Liver (tissue), 9 donors: ENCODE data around the gene DNAH10. TPM values are rescaled to one million over a fixed set of nuclear protein-coding genes. Genes with fewer than 3 reads are reported as not detected.
"Not testable (repeated sequence)": the region's sequence is repeated elsewhere in the genome, so short reads cannot be mapped to it uniquely, and the experiment has no call there.

Experiments used
- DNase-seq: peaks from one replicate; pipeline ENCODE4 v3.0.0-alpha.2; 2017; ENCODE audit warnings: low spot score
- H3K27ac ChIP-seq, 2 donors: one replicate each; pipeline ENCODE4 v1.7.0; 2013; ENCODE audit warnings: inconsistent platforms in 2 of 2, low read length in 2 of 2, control low read depth in 1 of 2, low read depth in 1 of 2, mild to moderate bottlenecking in 1 of 2
- H3K27me3 ChIP-seq, 4 donors: one replicate each; pipeline versions ENCODE4 v1.6.1 to v1.7.0; 2013; ENCODE audit warnings: low read length in 3 of 4, inconsistent platforms in 1 of 4, mild to moderate bottlenecking in 1 of 4, moderate library complexity in 1 of 4; ENCODE audit not compliant: control insufficient read depth in 4 of 4, insufficient read depth in 4 of 4
- H3K36me3 ChIP-seq, 4 donors: one replicate each; pipeline versions ENCODE4 v1.6.1 to v1.7.0; 2013; ENCODE audit warnings: low read length in 3 of 4, mild to moderate bottlenecking in 3 of 4, low read depth in 1 of 4, moderate library complexity in 1 of 4; ENCODE audit not compliant: control insufficient read depth in 4 of 4, insufficient read depth in 3 of 4
- H3K4me1 ChIP-seq, 4 donors: one replicate each; pipeline versions ENCODE4 v1.6.1 to v1.7.0; 2013; ENCODE audit warnings: low read length in 3 of 4, mild to moderate bottlenecking in 3 of 4, moderate library complexity in 1 of 4; ENCODE audit not compliant: control insufficient read depth in 4 of 4, insufficient read depth in 4 of 4
- H3K4me3 ChIP-seq, 3 donors: one replicate each; pipeline versions ENCODE4 v1.6.1 to v1.7.0; 2013; ENCODE audit warnings: low read length in 3 of 3, control low read depth in 1 of 3, low read depth in 1 of 3, mild to moderate bottlenecking in 1 of 3
- H3K9ac ChIP-seq, 2 donors: one replicate each; pipeline ENCODE4 v1.7.0; 2013; ENCODE audit warnings: low read length in 2 of 2, mild to moderate bottlenecking in 2 of 2, moderate library complexity in 2 of 2, control low read depth in 1 of 2, low read depth in 1 of 2
- H3K9me3 ChIP-seq, 4 donors: one replicate each; pipeline versions ENCODE4 v1.6.1 to v1.7.0; 2013; ENCODE audit warnings: low read length in 3 of 4; ENCODE audit not compliant: control insufficient read depth in 4 of 4
- EGR1 ChIP-seq, 2 donors: IDR thresholded peaks; 2 replicates each; pipeline ENCODE4 v1.6.1; 2016 to 2018; ENCODE audit warnings: antibody characterized with exemption in 2 of 2, low read depth in 2 of 2
- FOXA1 ChIP-seq: IDR thresholded peaks from 2 replicates; pipeline ENCODE4 v1.6.1; 2016; ENCODE audit warnings: antibody characterized with exemption
- FOXA2 ChIP-seq: IDR thresholded peaks from 2 replicates; pipeline ENCODE4 v1.6.1; 2016; ENCODE audit warnings: antibody characterized with exemption
- GABPA ChIP-seq, 2 donors: IDR thresholded peaks in 1 of 2; conservative IDR thresholded peaks in 1 of 2; 2 replicates each; pipeline ENCODE4 v1.6.1; 2016; ENCODE audit warnings: antibody characterized with exemption in 2 of 2, mild to moderate bottlenecking in 1 of 2, moderate library complexity in 1 of 2
- HNF4A ChIP-seq, 2 donors: conservative IDR thresholded peaks; 2 replicates each; pipeline ENCODE4 v1.6.1; 2016; ENCODE audit warnings: antibody characterized with exemption in 2 of 2, mild to moderate bottlenecking in 2 of 2
- JUND ChIP-seq, 2 donors: IDR thresholded peaks; 2 replicates each; pipeline ENCODE4 v1.6.1; 2016; ENCODE audit warnings: antibody characterized with exemption in 2 of 2
- MAX ChIP-seq: IDR thresholded peaks from 2 replicates; pipeline ENCODE4 v1.6.1; 2016; ENCODE audit warnings: antibody characterized with exemption
- NR2F2 ChIP-seq: IDR thresholded peaks from 2 replicates; pipeline ENCODE4 v1.6.1; 2016; ENCODE audit warnings: antibody characterized with exemption
- RAD21 ChIP-seq, 2 donors: IDR thresholded peaks; 2 replicates each; pipeline ENCODE4 v1.6.1; 2016; ENCODE audit warnings: antibody characterized with exemption in 2 of 2, mild to moderate bottlenecking in 2 of 2
- RXRA ChIP-seq, 2 donors: IDR thresholded peaks; 2 replicates each; pipeline ENCODE4 v1.6.1; 2017 to 2018; ENCODE audit warnings: antibody characterized with exemption in 2 of 2, mild to moderate bottlenecking in 1 of 2
- SP1 ChIP-seq: IDR thresholded peaks from 2 replicates; pipeline ENCODE4 v1.6.1; 2018; ENCODE audit warnings: antibody characterized with exemption, mild to moderate bottlenecking
- YY1 ChIP-seq: IDR thresholded peaks from 2 replicates; pipeline ENCODE4 v1.6.1; 2016; ENCODE audit warnings: antibody characterized with exemption, mild to moderate bottlenecking
- ZBTB33 ChIP-seq: IDR thresholded peaks from 2 replicates; pipeline ENCODE4 v1.6.1; 2016; ENCODE audit warnings: antibody characterized with exemption
- WGBS: extraction: QIAGEN DNeasy Blood & Tissue Kit; methylation state at CpG from one replicate; pipeline ENCODE4 v1.1.7; 2013; 5-methylcytosine and 5-hydroxymethylcytosine counted together
- polyA plus RNA-seq, 2 donors: library from polyadenylated mRNA; stranded (reverse) in 1 of 2; unstranded in 1 of 2; fragments of 200-250 nt in 1 of 2; fragments of >200 nt in 1 of 2; fragmentation: Nextera tagmentation in 1 of 2; extraction: Ambion mirVana in 1 of 2; gene quantifications; one replicate each; pipeline versions ENCODE4 v1.2.1 to v1.2.3, GENCODE V29; 2013 to 2015
- total RNA-seq, 2 donors: library from RNA; depleted of rRNA; stranded (reverse); fragments of >200 nt; gene quantifications; one replicate each; pipeline ENCODE4 v1.2.3, GENCODE V29; 2014
- donor health status: healthy.
- donor health status: healthy.
- donor health status: healthy.
- donor health status: healthy.
- donor health status: healthy.

The DNAH10 gene
- total and polyA plus RNA-seq, 4 donors = 0.05 to 0.47 (median 0.07) TPM

DNA sequence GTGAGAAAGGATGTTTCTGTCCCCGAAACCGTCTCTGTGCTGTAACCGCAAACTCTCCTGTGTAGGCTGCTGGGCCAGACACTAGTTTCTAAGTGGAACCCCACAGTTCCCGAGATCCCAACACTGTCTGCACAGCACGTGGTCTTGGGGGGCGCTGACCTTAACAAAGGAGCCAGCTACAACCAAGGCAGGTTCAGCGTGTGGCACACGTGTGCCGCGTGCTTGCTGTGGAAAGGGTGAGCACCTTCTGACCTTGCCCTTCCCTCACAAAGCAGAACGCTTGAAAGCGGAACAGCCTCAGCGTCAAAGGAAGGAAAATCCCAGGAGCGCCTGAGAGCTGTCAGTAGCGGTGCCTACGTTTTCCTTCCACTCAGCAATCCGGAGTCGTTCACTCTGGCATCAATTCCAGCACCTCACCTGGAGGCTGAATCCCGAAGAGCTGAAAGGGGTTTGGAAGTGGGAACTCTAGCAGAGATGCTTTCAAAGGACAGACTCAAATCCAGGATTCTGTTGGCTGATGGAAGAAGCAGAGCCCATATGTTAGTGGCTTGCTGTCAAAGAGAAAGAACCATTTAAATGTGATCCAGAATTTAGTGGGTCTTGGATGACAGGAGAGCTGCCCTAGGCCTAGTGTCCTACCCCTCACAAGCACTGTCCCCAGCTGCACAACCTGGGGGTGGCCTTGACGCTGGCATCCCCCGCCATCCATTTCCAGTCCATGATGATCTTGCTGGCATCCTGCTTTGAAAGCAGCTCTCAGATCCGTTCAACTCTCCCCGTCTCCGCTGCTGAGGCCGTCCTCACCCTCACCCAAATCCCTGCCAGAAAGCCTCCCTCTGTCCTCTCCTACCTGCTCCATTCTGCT is 183.4 kb downstream of the DNAH10 start:
- Histone ChIP-seq H3K36me3 (peaks cover 3 to 9% (median 8%) of the 10 kb centered on the region in 4 donors), H3K9me3 (peaks cover 0 to 3% (median 0%) of the 10 kb centered on the region in 4 donors), H3K27me3 (no peaks in the 10 kb centered on the region), H3K4me1 (peaks cover 5 to 21% (median 17%) of the 10 kb centered on the region in 4 donors), H3K9ac (no peak overlapping the region), H3K4me3 (no peak overlapping the region), H3K27ac (no peak overlapping the region)
- 93% methylated on average over 25 of the region's 25 CpGs for WGBS
- DNase-seq = peak; percentile 22
- no peak for TF ChIP-seq NR2F2
- TF ChIP-seq RXRA (IDR thresholded peaks at IDR 0.05) = no peak
- no peak for TF ChIP-seq SP1
- no peak for TF ChIP-seq EGR1 (IDR thresholded peaks at IDR 0.05; ENCODE audit: low read depth in 2 of 2)
- no peak for TF ChIP-seq RAD21 (IDR thresholded peaks at IDR 0.05)
- TF ChIP-seq MAX = no peak
- no peak for TF ChIP-seq ZBTB33
- no peak for TF ChIP-seq JUND (IDR thresholded peaks at IDR 0.05)
- TF ChIP-seq GABPA (IDR thresholded peaks at IDR 0.05 in 1 of 2, conservative IDR thresholded peaks at IDR 0.05 in 1 of 2) = no peak
- TF ChIP-seq FOXA1 = no peak
- no peak for TF ChIP-seq FOXA2
- TF ChIP-seq YY1 = no peak
- TF ChIP-seq HNF4A (conservative IDR thresholded peaks at IDR 0.05) = no peak

- TF ChIP-seq YY1 = no peak
- TF ChIP-seq GABPA (IDR thresholded peaks at IDR 0.05 in 1 of 2, conservative IDR thresholded peaks at IDR 0.05 in 1 of 2) = no peak
- Histone ChIP-seq H3K36me3 (peaks cover 3 to 9% (median 8%) of the 10 kb centered on the region in 4 donors), H3K27ac (no peak overlapping the region)
Measured at GRCh38 chr12:123946152-123946515, 184.0 kb downstream of the DNAH10 start.

DNA sequence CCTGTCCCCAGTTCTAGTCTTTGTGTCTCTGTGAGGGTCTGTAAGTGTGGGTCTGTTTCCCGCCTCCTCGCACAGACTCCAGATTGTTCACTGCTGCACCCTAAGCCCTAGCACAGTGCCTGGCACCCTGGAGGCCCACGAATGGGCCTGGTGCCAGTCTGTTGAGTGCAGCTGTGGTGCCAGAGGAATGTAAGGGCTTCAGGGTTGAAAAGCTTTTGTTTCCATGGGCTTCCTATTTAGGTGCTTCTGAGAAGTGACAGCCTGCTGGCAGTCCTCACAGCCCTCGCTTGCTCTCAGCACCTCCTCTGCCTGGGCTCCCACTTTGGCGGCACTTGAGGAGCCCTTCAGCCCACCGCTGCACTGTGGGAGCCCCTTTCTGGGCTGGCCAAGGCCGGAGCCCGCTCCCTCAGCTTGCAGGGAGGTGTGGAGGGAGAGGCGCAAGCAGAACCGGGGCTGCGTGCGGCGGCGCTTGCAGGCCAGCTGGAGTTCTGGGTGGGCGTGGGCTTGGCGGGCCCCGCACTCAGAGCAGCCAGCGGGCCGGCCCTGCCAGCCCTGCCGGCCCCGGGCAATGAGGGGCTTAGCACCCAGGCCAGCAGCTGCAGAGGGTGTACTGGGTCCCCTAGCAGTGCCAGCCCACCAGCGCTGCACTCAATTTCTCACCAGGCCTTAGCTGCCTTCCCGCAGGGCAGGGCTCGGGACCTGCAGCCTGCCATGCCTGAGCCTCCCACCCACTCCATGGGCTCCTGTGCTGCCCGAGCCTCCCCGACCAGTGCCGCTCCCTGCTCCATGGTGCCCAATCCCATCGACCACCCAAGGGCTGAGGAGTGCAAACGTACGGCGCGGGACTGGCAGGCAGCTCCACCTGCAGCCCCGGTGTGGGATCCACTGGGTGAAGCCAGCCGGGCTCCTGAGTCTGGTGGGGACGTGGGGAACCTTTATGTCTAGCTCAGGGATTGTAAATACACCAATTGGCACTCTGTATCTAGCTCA is 184.7 kb downstream of the DNAH10 start:
- not testable (repeated sequence) for H3K9me3 ChIP-seq, H3K36me3 ChIP-seq, H3K27me3 ChIP-seq, H3K27ac ChIP-seq, H3K9ac ChIP-seq, H3K4me3 ChIP-seq
- peaks cover 7 to 21% (median 17%) of the 10 kb centered on the region in 4 donors for H3K4me1 ChIP-seq
- peak; percentile 20 for DNase-seq
- 96% methylated on average over 34 of the region's 35 CpGs for WGBS

More at GRCh38 chr12:123946152-123946515, 184.0 kb downstream of the DNAH10 start:
- WGBS = 84% methylated on average over 8 of the region's 8 CpGs
- Histone ChIP-seq H3K27me3 (no peaks in the 10 kb centered on the region), H3K4me1 (peaks cover 7 to 21% (median 17%) of the 10 kb centered on the region in 4 donors), H3K9me3 (peaks cover 0 to 3% (median 0%) of the 10 kb centered on the region in 4 donors), H3K9ac (no peak overlapping the region), H3K4me3 (no peak overlapping the region)
- peak; percentile 24 for DNase-seq

- not testable (repeated sequence) for DNase-seq, H3K9me3 ChIP-seq, H3K4me3 ChIP-seq, H3K9ac ChIP-seq, H3K36me3 ChIP-seq, H3K27ac ChIP-seq, H3K27me3 ChIP-seq
- WGBS = 92% methylated on average over 7 of the region's 7 CpGs
- peaks cover 7 to 21% (median 17%) of the 10 kb centered on the region in 4 donors for H3K4me1 ChIP-seq
Measured at GRCh38 chr12:123947531-123947930, 185.4 kb downstream of the DNAH10 start.
